Measurements from ENCODE around the gene ANAPC16.
"Not testable (repeated sequence)": the region's sequence is repeated elsewhere in the genome, so short reads cannot be mapped to it uniquely, and the experiment has no call there.

Gene ANAPC16

GRCh38 chr10:72215611-72216549, at the start of gene ANAPC16, which contains the start of gene ASCC1:
ANAPC16 (plus strand) TSS chr10:72216012; CDS start chr10:72223915, 7,903 bp downstream.
ASCC1 (minus strand) TSS chr10:72216276; CDS start chr10:72213298, 2,978 bp downstream.
- peak; percentile 93 for DNase-seq

DNA sequence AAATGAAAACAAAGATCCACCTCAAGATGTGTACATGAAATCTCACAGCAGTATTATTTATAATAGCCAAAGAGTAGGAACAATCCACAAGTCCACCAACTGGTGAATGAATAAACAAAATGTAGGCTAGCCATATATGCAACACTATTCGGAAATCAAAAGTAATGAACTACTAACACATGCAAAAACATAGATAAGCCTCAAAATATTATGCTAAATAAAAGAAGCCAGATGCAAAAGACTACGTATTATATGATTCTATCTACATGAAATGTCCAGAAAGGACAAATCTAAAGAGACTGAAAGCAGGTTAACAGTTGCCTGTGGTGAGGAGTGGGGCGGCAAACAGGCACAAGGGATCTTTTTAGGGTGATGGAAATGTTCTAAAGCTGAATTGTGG, 48.7 kb upstream of the ANAPC16 start:
- no peak for DNase-seq

GRCh38 chr10:72170263-72170662, 45.5 kb upstream of the ANAPC16 start:
- DNase-seq = no peak

GRCh38 chr10:72170733-72171132, 45.1 kb upstream of the ANAPC16 start:
- DNase-seq = no peak

GRCh38 chr10:72171175-72171630, 44.6 kb upstream of the ANAPC16 start:
- no peak for DNase-seq

- DNase-seq = no peak
Observed at GRCh38 chr10:72173262-72173618, 42.6 kb upstream of the ANAPC16 start.

DNA sequence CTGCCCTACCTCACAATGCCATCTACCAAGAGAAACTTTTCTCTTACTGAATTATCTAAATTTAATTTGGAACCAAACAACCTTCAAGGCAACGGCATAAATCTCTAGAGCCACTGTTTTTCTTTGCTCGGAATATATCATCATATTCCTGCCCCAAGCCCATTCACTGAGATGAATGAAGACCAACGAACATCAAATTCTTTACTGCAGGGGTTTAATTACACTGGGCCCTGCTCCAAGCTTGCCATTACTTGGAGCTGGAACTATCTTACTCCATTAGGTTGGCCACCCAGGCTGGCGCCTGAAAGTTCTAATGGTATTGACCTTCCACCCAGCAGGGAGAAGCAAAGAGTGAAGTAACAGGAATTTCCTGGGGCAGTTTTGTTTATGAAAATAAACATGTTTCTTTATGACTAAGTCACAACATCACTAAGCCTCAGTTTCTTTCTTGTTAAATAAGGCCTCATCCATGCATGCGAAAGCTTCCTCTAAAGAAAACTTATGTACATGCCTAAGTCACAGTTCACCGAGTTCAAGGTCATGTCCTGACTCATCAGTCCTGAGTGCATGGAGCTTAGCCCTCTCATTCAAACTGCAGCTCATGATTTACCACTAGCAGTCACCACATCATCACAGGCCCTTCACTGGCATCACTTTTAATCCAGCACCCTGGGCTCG, 42.1 kb upstream of the ANAPC16 start:
- DNase-seq = no peak

DNA sequence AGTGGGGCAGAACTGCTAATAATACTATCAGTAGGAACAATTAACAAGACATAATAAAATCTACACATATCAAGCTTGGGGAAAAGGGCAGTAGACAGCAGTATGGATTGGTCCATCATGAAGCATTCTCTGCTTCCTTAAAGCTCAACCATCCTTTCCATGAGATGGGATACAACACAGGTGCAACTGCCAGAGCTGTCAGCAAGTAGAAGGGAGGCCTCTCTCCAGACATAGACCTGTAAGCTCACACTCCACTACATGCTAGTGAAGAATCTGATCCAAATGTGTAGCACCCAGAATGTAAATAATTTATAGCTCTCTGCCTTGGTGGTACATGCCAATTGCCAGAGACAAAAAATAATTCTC, 41.5 kb upstream of the ANAPC16 start:
- DNase-seq = no peak

GRCh38 chr10:72175149-72175548, 40.7 kb upstream of the ANAPC16 start:
- DNase-seq = no peak

GRCh38 chr10:72176701-72177100, 39.1 kb upstream of the ANAPC16 start:
- no peak for DNase-seq

DNA sequence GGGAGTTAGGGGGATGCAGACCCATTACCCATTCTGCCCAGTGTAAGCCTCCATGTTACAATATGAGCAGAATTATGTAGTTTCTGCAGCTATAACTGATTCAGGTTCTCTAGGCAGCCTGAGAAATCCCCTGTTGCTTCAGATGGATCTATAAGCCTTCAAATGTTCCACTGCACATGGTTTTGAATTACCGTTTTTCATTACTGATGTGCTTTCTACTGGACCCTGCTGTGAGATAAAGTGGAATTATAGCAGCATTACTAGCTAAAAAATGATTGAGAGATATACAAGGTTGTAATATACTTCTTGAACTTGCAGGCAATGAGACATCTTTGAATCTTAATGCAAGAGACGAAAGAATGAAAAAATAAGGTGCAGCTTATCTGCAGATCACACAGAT, 38.4 kb upstream of the ANAPC16 start:
- DNase-seq = no peak

GRCh38 chr10:72184156-72184555, 31.7 kb upstream of the ANAPC16 start:
- no peak for DNase-seq

DNA sequence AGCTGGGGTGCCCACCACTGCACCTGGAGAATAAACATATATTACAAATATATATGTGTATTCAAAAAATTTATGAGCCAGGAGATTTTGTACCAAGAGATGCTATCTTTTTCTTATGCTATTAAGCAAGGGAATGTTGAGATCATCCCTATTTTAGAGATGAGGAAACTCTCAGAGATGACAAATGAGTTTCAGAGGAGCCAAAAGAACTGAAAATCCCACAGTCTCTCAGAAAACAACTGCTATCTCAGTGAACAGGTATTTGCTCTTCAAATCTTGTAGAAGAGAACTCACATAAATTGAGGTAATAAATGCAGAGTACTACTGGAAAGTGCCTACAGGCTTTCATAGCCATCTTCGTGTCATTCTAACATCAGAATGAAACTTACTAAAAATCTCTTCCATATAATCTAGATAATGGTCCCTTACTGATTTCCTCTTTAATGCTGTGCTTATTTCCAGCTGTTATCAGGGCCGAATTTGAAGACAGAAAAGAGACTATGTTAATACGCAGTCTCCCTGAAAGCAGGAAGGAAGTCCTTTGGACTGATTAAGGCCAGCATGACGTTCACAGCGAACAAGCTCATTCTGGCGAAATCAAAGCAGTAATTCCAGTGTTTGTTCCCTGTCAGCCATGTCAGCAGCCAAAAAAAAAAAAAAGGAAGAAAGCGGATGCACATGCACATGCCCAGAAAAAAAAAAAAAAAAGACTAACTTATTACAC, 29.4 kb upstream of the ANAPC16 start:
- DNase-seq = peak; percentile 22

- no peak for DNase-seq
Observed at GRCh38 chr10:72186982-72187330, 28.9 kb upstream of the ANAPC16 start.

DNA sequence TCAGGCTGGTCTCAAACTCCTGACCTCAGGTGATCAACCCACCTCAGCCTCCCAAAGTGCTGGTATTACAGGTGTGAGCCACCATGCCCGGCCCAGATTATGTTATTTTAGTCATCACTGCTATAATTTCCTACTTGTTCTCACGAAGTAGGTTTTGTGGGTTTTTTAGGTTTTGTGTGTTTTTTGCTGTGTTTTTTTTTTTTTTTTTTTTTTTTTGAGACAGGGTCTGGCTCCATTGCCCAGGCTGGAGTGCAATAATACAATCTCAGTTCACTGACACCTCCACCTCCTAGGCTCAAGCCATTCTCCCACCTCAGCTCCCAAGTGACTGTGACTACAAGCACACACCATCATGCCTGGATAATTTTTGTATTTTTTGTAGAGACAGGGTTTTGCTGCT, 20.9 kb upstream of the ANAPC16 start:
- DNase-seq = no peak

DNA sequence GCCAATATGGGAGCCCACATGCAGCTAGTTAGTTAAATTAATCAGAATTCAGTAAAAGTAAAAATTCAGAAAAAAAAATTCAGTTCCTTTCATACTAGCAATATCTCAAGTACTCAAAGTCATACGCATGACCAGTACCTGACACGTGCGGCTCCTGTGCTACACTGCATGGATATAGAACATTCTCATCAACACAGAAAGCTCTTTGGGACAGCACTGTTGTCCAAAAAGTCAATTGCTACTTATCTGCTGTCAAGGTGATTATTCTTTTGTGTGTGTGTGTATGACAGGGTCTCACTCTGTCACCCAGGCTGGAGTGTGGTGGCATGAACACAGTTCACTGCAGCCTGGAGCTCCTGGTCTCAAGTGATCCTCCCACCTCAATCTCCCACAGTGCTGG, 14.9 kb upstream of the ANAPC16 start:
- DNase-seq = no peak

GRCh38 chr10:72201293-72201692, 14.5 kb upstream of the ANAPC16 start:
- no peak for DNase-seq

DNA sequence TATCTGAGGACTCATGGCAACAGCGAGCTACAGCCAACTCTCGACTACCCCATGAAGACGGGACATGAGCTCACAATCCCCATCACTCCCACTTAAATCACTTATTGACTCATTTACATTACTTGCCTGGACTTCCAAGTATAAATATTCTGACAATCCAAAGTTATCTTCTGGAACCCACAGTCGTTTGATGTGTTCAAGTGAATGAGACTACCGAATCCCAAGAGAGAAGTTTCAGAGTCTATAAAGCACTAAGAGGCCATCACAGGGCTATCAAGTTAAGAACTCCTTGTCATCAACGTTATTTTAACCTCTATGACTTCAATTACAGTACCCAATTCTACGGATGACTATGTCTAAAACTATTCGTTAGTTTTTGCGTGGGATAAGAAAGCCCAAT, 11.5 kb upstream of the ANAPC16 start:
- no peak for DNase-seq

GRCh38 chr10:72204724-72205123, 11.1 kb upstream of the ANAPC16 start:
- no peak for DNase-seq

- no peak for DNase-seq
Observed at GRCh38 chr10:72206511-72207229, 9.1 kb upstream of the ANAPC16 start.

- not testable (repeated sequence) for DNase-seq
Observed at GRCh38 chr10:72208526-72208925, 7.3 kb upstream of the ANAPC16 start.

GRCh38 chr10:72211381-72211780, 4.4 kb upstream of the ANAPC16 start:
- not testable (repeated sequence) for DNase-seq

DNA sequence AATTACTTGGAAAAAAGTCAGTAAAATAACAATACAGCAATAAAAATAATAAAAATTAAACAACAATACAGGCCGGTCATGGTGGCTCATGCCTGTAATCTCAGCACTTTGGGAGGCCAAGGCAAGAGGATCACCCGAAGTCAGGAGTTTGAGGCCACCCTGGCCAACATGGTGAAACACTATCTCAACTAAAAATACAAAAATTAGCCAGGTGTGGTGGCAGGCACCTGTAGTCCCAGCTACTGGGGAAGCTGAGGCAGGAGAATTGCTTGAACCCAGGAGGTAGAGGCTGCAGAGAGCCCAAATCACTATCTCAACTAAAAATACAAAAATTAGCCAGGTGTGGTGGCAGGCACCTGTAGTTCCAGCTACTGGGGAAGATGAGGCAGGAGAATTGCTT, 4.0 kb upstream of the ANAPC16 start:
- not testable (repeated sequence) for DNase-seq
